Panc1 (cell line): ENCODE results near the gene U2SURP.

Experiments
- CTCF ChIP-seq: fragments of 450-650 bp; IDR thresholded peaks from 2 replicates; pipeline ENCODE4 v1.5.1; 2017; ENCODE audit warnings: mild to moderate bottlenecking
- POLR2AphosphoS5 ChIP-seq: IDR thresholded peaks from 2 replicates; pipeline ENCODE4 v1.6.1; 2012; ENCODE audit warnings: mild to moderate bottlenecking, low read depth, low read length, moderate library complexity
- REST ChIP-seq, 2 experiments: IDR thresholded peaks; 2 replicates each; pipeline ENCODE4 v1.6.1; 2011 to 2012; ENCODE audit warnings: low read depth in 2 of 2, control low read depth in 1 of 2, low read length in 1 of 2, mild to moderate bottlenecking in 1 of 2, moderate library complexity in 1 of 2; ENCODE audit not compliant: insufficient read depth in 1 of 2
- SIN3A ChIP-seq: IDR thresholded peaks from 2 replicates; pipeline ENCODE4 v1.6.1; 2012; ENCODE audit warnings: low read depth, mild to moderate bottlenecking, low read length, moderate library complexity, borderline replicate concordance; ENCODE audit not compliant: insufficient read depth
- TCF7L2 ChIP-seq: IDR thresholded peaks from 2 replicates; pipeline ENCODE4 v1.6.1; 2011; ENCODE audit warnings: mild to moderate bottlenecking, low read depth, low read length, inconsistent platforms

- TF ChIP-seq CTCF (no peak), POLR2AphosphoS5 (no peak), REST (IDR thresholded peaks at IDR 0.05; ENCODE audit: insufficient read depth in 1 of 2, low read depth in 2 of 2, low read length in 1 of 2) (no peak), SIN3A (no peak), TCF7L2 (no peak)
Measured at GRCh38 chr3:142984255-142984654, 17.1 kb upstream of the U2SURP start.
